Keratinocyte (primary cell): ENCODE measurements around the gene WLS.
A peak's percentile ranks its signal among the peaks of the same experiment; 100 is the strongest.

ENCODE experiments used
- CTCF ChIP-seq, 3 experiments: IDR thresholded peaks in 1 of 3; conservative IDR thresholded peaks in 1 of 3; optimal IDR thresholded peaks in 1 of 3; 2 replicates in 2 of 3; 3 replicates in 1 of 3; pipeline versions ENCODE3 to v1.5.1; 2011; ENCODE audit warnings: low read length in 3 of 3, mild to moderate bottlenecking in 3 of 3, moderate library complexity in 2 of 3, control low read depth in 1 of 3, inconsistent platforms in 1 of 3; ENCODE audit not compliant: insufficient read depth in 2 of 3; ENCODE audit errors: extremely low read depth in 1 of 3
- EZH2 ChIP-seq: IDR thresholded peaks from one replicate; pipeline ENCODE4 v1.6.1; 2012; ENCODE audit warnings: inconsistent platforms, mild to moderate bottlenecking, low read length, moderate library complexity

- TF ChIP-seq CTCF (optimal IDR thresholded peaks at IDR 0.05 in 1 of 3, IDR thresholded peaks at IDR 0.05 in 1 of 3, conservative IDR thresholded peaks at IDR 0.05 in 1 of 3; ENCODE audit: extremely low read depth in 1 of 3, insufficient read depth in 2 of 3, low read length in 3 of 3), result peak; percentile 60 to 76 (median 62)
- no peak for TF ChIP-seq EZH2
Observed at GRCh38 chr1:68111519-68112436, 120.5 kb downstream of the WLS start.
